ENCODE measurements around the gene PTEN.
"Not testable (repeated sequence)": the region's sequence is repeated elsewhere in the genome, so short reads cannot be mapped to it uniquely, and the experiment has no call there.

Gene PTEN

GRCh38 chr10:87863053-87863943 lies at the start of gene PTEN, which contains the start of gene KLLN:
TSS of gene PTEN (plus strand) at chr10:87863625. CDS start at chr10:87864470, 845 bp downstream.
TSS of gene KLLN (minus strand) at chr10:87863533. CDS start at chr10:87862487, 1,046 bp downstream.
- DNase-seq (ENCODE audit: low read depth, low spot score) = peak; percentile 70
- H3K4me1 ChIP-seq (ENCODE audit: control insufficient read depth, insufficient read depth, low read length) = no peaks in the 10 kb centered on the region
- H3K27me3 ChIP-seq (ENCODE audit: control insufficient read depth, insufficient read depth, low read length) = no peaks in the 10 kb centered on the region
- no peak within 1 kb of the TSS for H3K27ac ChIP-seq (ENCODE audit: low read length)
- no peaks in the 10 kb centered on the region for H3K9me3 ChIP-seq (ENCODE audit: control insufficient read depth, insufficient read depth, low read length)
- WGBS (ENCODE audit: insufficient coverage, insufficient read length) = no CpG with 5 or more reads among the region's 89 CpGs
- peak within 1 kb of the TSS; percentile 86 for H3K4me3 ChIP-seq (ENCODE audit: low read length)
- no peaks in the 10 kb centered on the region for H3K36me3 ChIP-seq (ENCODE audit: control insufficient read depth, insufficient read depth, low read length)

- DNase-seq (ENCODE audit: low read depth, low spot score) = no peak
- Histone ChIP-seq H3K27ac (ENCODE audit: low read length) (no peak overlapping the region), H3K4me1 (ENCODE audit: control insufficient read depth, insufficient read depth, low read length) (no peaks in the 10 kb centered on the region), H3K4me3 (ENCODE audit: low read length) (no peak overlapping the region), H3K27me3 (ENCODE audit: control insufficient read depth, insufficient read depth, low read length) (no peaks in the 10 kb centered on the region), H3K36me3 (ENCODE audit: control insufficient read depth, insufficient read depth, low read length) (no peaks in the 10 kb centered on the region; the same call in 1 of the 2 replicates), H3K9me3 (ENCODE audit: control insufficient read depth, insufficient read depth, low read length) (no peaks in the 10 kb centered on the region)
- WGBS (ENCODE audit: insufficient coverage, insufficient read length) = no CpG with 5 or more reads among the region's 9 CpGs
Observed at GRCh38 chr10:87816163-87816897, 47.1 kb upstream of the PTEN start.

- no peak for DNase-seq (ENCODE audit: low read depth, low spot score)
- Histone ChIP-seq H3K4me3 (ENCODE audit: low read length) (peak overlapping the region; percentile 81; the same call in 1 of the 2 replicates), H3K27ac (ENCODE audit: low read length) (no peak overlapping the region), H3K27me3 (ENCODE audit: control insufficient read depth, insufficient read depth, low read length) (no peaks in the 10 kb centered on the region), H3K4me1 (ENCODE audit: control insufficient read depth, insufficient read depth, low read length) (no peaks in the 10 kb centered on the region), H3K36me3 (ENCODE audit: control insufficient read depth, insufficient read depth, low read length) (no peaks in the 10 kb centered on the region), H3K9me3 (ENCODE audit: control insufficient read depth, insufficient read depth, low read length) (no peaks in the 10 kb centered on the region)
- WGBS (ENCODE audit: insufficient coverage, insufficient read length) = 100% methylated on average over 1 of the region's 10 CpGs
Observed at GRCh38 chr10:87816898-87817608, 46.4 kb upstream of the PTEN start.

GRCh38 chr10:87817609-87818504 lies 45.6 kb upstream of the PTEN start, which contains the start of gene ATAD1:
TSS of gene ATAD1 (minus strand) at chr10:87818226. CDS start at chr10:87814599, 3,627 bp downstream.
- Histone ChIP-seq H3K36me3 (ENCODE audit: control insufficient read depth, insufficient read depth, low read length) (no peaks in the 10 kb centered on the region), H3K9me3 (ENCODE audit: control insufficient read depth, insufficient read depth, low read length) (no peaks in the 10 kb centered on the region), H3K27me3 (ENCODE audit: control insufficient read depth, insufficient read depth, low read length) (no peaks in the 10 kb centered on the region), H3K4me1 (ENCODE audit: control insufficient read depth, insufficient read depth, low read length) (no peaks in the 10 kb centered on the region), H3K27ac (ENCODE audit: low read length) (no peak within 1 kb of the TSS), H3K4me3 (ENCODE audit: low read length) (peak within 1 kb of the TSS; percentile 81; the same call in 1 of the 2 replicates)
- WGBS (ENCODE audit: insufficient coverage, insufficient read length) = no CpG with 5 or more reads among the region's 60 CpGs
- peak; percentile 63 for DNase-seq (ENCODE audit: low read depth, low spot score)

GRCh38 chr10:87818505-87819288 lies 44.7 kb upstream of the PTEN start:
- no peaks in the 10 kb centered on the region for H3K9me3 ChIP-seq (ENCODE audit: control insufficient read depth, insufficient read depth, low read length)
- H3K4me1 ChIP-seq (ENCODE audit: control insufficient read depth, insufficient read depth, low read length) = no peaks in the 10 kb centered on the region
- peak overlapping the region; percentile 81; the same call in 1 of the 2 replicates for H3K4me3 ChIP-seq (ENCODE audit: low read length)
- no peaks in the 10 kb centered on the region for H3K36me3 ChIP-seq (ENCODE audit: control insufficient read depth, insufficient read depth, low read length)
- H3K27me3 ChIP-seq (ENCODE audit: control insufficient read depth, insufficient read depth, low read length) = no peaks in the 10 kb centered on the region
- no peak overlapping the region for H3K27ac ChIP-seq (ENCODE audit: low read length)
- no peak for DNase-seq (ENCODE audit: low read depth, low spot score)
- no CpG with 5 or more reads among the region's 29 CpGs for WGBS (ENCODE audit: insufficient coverage, insufficient read length)

- Histone ChIP-seq H3K4me1 (ENCODE audit: control insufficient read depth, insufficient read depth, low read length) (no peaks in the 10 kb centered on the region), H3K4me3 (ENCODE audit: low read length) (no peak overlapping the region), H3K27ac (ENCODE audit: low read length) (no peak overlapping the region), H3K27me3 (ENCODE audit: control insufficient read depth, insufficient read depth, low read length) (no peaks in the 10 kb centered on the region), H3K9me3 (ENCODE audit: control insufficient read depth, insufficient read depth, low read length) (no peaks in the 10 kb centered on the region), H3K36me3 (ENCODE audit: control insufficient read depth, insufficient read depth, low read length) (no peaks in the 10 kb centered on the region)
- WGBS (ENCODE audit: insufficient coverage, insufficient read length) = no CpG with 5 or more reads among the region's 6 CpGs
- no peak for DNase-seq (ENCODE audit: low read depth, low spot score)
Observed at GRCh38 chr10:87819289-87819585, 44.2 kb upstream of the PTEN start.

- Histone ChIP-seq H3K27me3 (ENCODE audit: control insufficient read depth, insufficient read depth, low read length) (no peaks in the 10 kb centered on the region), H3K4me1 (ENCODE audit: control insufficient read depth, insufficient read depth, low read length) (no peaks in the 10 kb centered on the region), H3K4me3 (ENCODE audit: low read length) (no peak overlapping the region), H3K36me3 (ENCODE audit: control insufficient read depth, insufficient read depth, low read length) (no peaks in the 10 kb centered on the region), H3K9me3 (ENCODE audit: control insufficient read depth, insufficient read depth, low read length) (no peaks in the 10 kb centered on the region), H3K27ac (ENCODE audit: low read length) (no peak overlapping the region)
- no peak for DNase-seq (ENCODE audit: low read depth, low spot score)
Observed at GRCh38 chr10:87826653-87827052, 36.8 kb upstream of the PTEN start.

- no peaks in the 10 kb centered on the region for H3K4me1 ChIP-seq (ENCODE audit: control insufficient read depth, insufficient read depth, low read length)
- DNase-seq (ENCODE audit: low read depth, low spot score) = no peak
- no peak overlapping the region for H3K4me3 ChIP-seq (ENCODE audit: low read length)
- H3K9me3 ChIP-seq (ENCODE audit: control insufficient read depth, insufficient read depth, low read length) = no peaks in the 10 kb centered on the region
- no peaks in the 10 kb centered on the region for H3K27me3 ChIP-seq (ENCODE audit: control insufficient read depth, insufficient read depth, low read length)
- no peak overlapping the region for H3K27ac ChIP-seq (ENCODE audit: low read length)
- H3K36me3 ChIP-seq (ENCODE audit: control insufficient read depth, insufficient read depth, low read length) = no peaks in the 10 kb centered on the region
- no CpG with 5 or more reads among the region's 2 CpGs for WGBS (ENCODE audit: insufficient coverage, insufficient read length)
Observed at GRCh38 chr10:87827681-87828080, 35.7 kb upstream of the PTEN start.

- not testable (repeated sequence) for H3K27ac ChIP-seq (ENCODE audit: low read length); H3K9me3 ChIP-seq (ENCODE audit: control insufficient read depth, insufficient read depth, low read length); H3K36me3 ChIP-seq (ENCODE audit: control insufficient read depth, insufficient read depth, low read length); H3K4me3 ChIP-seq (ENCODE audit: low read length); H3K27me3 ChIP-seq (ENCODE audit: control insufficient read depth, insufficient read depth, low read length); DNase-seq (ENCODE audit: low read depth, low spot score); H3K4me1 ChIP-seq (ENCODE audit: control insufficient read depth, insufficient read depth, low read length)
- no CpG with 5 or more reads among the region's 4 CpGs for WGBS (ENCODE audit: insufficient coverage, insufficient read length)
Observed at GRCh38 chr10:87829051-87829450, 34.4 kb upstream of the PTEN start.

All from iPS DF 6.9 (cell line).